Activated CD8-positive, alpha-beta memory T cell treated with anti-CD3 and anti-CD28 coated beads, Interleukin-2, amount 50 U/mL, for 48 hours (primary cell): ENCODE data around the gene CARS1.

Source experiments
- DNase-seq: peaks from one replicate; pipeline ENCODE4 v3.0.0-alpha.2; 2020

Gene CARS1

DNA sequence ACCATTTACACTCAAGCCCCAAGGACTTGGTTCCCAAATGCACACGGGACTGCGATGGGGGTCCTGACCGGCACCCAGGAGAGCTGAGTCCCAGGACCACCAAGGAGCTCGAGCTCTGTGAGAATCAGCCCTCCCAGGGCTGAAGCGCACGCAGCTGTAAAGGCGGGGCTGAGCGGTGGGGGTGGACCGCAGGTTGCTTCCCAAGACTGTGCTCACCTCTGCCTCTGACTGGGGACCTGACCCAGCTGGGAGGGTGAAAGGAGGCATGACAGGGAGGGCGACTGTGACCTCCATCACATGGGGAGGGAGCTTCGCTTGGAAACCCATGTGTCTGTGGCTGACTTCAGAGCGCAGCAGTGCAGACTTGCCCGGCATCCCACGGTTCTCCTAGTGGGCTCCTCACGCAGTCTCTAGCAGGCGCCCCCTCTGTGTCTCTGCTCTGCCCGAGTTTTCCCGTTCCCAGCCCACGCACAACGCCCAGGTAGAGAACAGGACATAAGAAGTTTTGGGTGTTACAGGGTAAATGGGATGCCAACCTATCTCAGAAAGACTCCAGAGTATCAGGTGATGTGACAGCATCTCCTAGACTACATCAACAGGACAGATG is 49.7 kb downstream of the CARS1 start:
- DNase-seq = no peak

DNA sequence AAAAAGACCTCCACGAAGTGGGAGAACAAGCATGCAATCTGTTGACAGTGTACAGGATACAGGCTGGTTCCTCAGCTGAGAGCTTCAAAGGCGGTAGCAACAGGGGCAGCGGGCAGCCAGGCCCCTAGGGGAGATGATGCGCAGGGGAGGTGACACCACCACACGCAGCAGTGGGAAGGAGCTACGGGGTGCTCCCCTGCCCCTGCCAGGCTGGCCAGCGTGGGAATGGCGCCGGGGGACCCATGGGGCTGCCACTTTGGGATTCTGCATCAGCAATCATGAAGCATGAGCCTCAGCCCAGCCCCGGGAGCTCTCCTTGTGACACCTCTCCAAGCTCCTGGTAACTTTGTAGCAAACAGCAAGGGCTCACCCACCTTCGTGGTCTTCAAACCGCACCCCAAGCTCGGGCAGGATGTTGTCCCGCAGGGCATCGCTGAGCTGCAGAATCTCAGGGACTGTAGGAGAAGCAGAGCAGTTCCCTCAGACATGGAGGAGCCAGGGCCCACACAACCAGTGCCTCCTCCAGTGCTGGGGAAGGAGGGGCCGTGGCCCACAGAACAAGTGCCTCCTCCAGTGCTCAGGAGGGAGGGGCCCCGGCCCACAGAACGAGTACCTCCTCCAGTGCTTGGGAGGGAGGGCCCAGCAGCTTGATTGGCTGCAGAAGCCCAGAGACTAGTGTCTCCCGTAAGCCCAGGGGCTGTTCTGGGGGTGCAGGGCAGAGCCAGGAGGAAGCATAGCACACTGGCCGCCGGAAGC is 50.5 kb downstream of the CARS1 start:
- peak; percentile 69 for DNase-seq

GRCh38 chr11:3004481-3004880 is 52.7 kb downstream of the CARS1 start:
- no peak for DNase-seq

DNA sequence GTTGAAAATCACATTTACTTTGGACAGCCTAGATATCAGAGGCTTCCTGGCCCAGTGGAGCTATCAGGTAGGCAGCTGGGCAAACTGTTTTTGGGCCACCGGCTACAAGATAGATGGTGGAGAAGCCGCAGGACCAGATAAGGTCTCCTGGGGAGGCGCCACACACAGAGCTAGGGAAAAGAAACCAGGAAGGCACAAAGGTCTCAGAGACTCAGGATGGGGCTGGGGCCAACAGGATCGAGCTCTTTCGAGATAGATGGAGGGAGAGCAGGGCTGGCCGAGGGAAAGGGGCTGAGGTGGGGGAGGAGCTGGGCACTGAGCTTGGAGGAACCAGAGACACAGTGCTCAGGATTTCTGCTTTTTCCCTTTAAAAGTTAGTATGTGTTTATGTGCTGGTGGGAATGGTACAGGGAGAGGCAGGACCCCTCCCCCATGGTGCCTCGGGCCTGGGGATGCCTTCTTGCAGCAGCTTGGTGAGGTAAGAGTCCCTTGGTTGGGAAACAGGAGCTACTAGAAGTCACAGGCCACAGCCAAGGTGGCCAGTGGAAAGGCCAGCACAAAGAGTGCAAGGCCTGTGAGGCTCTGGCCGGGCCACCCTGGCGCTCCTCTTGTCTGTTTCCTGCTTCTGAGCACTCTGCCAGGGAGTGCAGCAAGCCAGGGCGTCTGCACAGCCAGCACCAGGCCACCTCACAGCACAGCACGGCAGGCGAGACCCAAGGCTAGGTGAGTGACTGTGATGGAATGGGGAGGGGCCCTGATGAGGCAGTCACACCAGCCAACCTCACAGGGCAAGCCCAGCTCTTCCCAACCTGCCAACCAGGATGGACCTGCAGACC is 53.6 kb downstream of the CARS1 start:
- DNase-seq = no peak

DNA sequence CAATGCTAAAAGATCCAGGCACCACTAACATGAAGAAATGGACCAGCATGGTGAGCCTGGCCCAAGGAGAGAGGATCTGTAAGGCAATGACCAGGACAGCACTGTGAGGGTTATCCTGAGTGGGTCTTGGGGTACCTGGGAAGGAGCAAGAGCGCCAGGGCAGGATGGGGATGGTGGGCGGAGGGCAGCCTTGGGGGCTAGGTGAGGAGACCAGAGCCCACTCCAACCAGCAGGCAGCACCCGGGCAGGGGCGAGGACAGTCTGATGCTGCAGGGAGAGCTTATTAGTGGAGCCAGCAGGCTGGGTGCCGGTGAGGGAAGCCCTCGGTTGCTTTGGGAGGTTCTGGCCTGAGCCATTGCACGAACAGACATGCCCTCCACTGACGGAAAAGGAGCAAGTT is 54.4 kb downstream of the CARS1 start:
- no peak for DNase-seq

DNA sequence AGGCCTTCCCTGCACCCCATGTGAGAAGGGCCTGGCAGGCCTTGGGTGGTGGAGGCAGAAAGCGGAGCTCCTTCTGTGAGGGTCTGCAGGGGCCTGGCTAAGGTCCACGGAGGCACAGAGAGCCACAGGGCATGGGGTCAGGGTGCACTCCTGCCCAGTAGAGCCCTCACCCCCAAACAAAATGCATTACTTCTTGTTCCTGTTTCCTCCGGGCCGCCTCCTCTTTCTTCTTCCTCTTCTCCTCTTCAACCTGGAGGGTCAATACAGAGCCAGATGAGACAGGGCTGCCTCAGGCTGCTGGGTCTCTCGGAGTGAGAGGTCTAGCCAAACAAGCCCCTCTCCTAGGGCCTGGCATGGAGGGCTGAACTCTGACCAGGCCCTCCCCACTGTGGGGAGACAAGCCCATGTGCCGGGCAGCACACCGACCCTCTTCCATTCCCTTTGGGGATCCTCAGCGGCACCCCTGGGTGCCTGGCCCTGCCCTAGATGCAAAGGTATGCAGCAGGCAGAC is 54.8 kb downstream of the CARS1 start:
- DNase-seq = no peak

- no peak for DNase-seq
Observed at GRCh38 chr11:3001496-3001895, 55.7 kb downstream of the CARS1 start.

GRCh38 chr11:3000032-3000961 is 56.9 kb downstream of the CARS1 start:
- DNase-seq = no peak

DNA sequence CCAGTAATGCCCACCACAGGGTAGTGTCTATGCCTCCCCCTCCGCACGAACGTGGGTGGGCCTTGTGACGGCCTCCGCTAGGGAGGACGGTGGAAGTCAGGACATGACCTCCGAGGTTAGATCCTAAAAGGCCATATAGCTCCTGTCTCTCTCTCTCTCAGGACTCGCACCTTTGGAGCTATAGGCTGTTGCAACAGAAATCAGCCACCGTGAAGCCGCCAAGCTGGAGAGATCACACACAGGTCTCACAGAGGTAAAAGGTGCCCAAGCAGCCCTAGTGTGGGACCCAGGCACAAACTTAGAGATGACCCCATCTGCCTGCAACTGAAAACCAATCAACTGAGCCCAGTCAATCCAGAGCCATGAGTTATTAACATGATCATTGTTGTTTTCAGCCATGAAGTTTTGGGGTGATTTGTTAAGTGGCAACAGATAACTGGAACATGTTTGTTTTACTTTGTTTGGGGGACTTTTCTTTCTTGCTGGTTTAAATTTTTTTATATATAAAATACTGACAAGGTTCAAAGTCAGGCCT is 57.7 kb downstream of the CARS1 start:
- DNase-seq = no peak

DNA sequence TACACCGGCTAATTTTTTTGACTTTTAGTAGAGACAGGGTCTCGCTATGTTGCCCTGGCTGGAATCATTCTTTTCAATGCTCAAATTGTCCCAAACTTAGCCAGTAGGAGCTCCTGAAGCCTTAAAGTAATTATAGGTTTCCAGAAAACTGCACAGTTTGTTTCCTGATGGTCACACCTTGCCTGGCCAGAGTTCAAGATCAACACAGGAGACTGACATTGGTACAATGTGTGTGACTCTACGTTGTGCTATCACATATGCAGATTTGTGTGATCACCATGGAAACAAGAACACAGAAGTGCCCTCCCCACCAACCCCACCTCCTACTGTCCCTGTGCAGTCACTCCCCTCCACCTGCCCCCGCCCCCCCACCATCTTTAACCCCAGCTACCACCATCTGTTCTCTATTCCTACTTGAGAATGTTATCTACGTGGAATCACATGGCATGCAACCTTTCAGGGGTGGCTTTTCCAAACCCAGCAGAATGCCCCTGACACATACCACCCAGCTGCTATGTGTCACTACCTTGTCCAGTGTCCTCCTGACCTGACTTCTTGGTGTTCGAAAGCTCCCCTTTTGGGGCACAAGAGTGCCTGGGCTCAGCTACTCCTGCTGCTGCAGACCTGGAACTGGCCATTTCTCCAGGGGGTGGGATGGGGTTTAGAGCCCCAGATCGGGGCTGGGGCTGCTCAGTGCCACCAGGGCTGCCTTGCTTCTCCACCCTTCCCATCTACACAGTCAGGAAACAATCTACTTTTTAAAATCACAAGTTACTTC is 59.0 kb downstream of the CARS1 start:
- DNase-seq = no peak

DNA sequence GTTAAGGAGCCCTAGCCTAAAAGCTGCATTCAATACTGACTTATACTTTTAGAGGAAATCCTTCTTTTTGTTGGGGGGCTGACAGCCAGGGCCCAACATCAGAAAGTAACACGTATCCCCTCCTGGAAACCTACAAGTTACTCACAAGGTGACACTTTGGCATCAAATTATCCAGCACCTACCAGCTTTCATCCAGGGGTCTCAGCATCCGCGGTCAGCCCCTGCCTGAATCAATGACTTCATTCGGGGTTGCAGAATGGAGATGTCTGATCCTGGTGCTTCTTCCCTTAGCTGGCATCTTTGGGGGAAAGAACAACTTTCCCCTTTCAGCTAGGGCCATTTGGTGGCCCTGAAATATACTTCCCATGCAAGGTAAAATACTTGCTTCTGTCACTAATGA is 59.8 kb downstream of the CARS1 start:
- no peak for DNase-seq

GRCh38 chr11:2996976-2997375 is 60.2 kb downstream of the CARS1 start:
- DNase-seq = no peak

DNA sequence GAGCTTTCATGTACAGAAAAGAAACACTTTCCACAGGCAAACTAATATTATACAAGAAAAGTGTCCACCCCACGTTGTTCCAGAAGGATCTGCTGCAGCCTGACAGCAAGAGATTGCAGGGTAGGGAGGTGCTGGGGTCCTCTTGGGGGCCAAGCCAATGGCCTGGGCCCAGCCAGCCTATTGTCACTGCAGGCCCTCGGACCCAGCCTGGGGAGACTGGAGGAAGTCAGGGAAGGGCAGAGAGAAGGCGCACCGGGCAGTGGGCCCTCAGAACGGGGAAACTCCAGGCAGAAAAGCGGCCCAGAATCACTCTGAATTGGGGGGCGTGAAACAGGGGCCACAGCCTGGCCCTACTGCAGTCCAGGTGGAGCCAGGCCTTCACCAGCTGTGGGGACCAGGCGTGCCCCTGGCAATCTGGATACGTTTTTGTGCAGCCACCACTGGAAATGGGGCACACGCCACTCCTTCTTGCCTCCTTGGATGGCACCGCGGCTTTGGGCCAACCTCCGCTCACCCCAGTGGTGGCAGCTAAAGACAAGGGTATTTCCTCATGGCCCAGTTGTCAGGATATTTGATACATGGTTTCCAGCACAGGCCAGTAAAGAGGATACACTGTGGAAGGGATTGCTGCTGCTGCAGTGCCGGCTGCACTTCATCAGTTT is 61.2 kb downstream of the CARS1 start:
- no peak for DNase-seq

DNA sequence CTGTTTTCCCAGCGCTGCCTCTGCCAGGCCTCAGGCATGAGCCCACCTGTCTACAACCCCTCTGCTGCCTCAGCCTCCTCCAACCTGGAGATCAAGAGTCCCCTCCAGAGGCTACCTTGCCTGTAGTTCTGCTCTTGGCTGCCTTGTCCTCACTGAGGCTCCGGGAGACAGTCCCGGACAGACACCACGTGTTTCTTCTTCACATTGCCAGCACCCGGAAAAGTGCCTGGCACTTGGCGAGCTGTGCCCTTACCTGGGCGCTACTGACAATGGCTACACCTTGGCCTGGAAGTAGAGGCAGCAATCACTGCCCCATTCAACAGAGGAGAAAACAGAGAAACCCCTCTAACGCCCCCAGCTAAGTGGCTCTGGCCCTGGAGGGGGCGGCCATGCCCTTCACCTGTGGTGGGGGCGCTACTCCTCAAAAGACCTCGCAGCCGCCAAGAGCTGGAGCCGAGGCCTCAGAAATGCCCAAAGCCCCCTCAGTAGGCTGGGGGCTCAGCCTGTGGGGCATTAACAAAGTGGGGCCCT is 62.1 kb downstream of the CARS1 start:
- peak; percentile 43 for DNase-seq

GRCh38 chr11:2994336-2994730 is 62.9 kb downstream of the CARS1 start:
- peak; percentile 47 for DNase-seq

DNA sequence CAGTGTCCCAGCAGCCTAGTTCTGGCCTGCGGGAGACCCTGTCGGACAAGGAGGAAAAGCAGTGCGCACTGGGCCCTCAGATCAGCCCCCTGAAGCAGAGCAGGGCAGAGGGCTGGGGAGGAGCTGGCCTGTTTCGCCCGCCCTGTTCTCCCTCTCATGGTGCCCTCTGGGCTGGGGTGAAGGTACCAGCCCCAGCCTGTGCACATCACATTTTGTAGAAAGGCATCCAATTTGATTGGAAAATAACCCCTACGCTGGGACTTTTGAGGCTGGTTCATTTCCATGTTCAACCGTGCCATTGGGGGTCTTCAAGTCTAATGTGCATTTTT is 64.3 kb downstream of the CARS1 start:
- no peak for DNase-seq

DNA sequence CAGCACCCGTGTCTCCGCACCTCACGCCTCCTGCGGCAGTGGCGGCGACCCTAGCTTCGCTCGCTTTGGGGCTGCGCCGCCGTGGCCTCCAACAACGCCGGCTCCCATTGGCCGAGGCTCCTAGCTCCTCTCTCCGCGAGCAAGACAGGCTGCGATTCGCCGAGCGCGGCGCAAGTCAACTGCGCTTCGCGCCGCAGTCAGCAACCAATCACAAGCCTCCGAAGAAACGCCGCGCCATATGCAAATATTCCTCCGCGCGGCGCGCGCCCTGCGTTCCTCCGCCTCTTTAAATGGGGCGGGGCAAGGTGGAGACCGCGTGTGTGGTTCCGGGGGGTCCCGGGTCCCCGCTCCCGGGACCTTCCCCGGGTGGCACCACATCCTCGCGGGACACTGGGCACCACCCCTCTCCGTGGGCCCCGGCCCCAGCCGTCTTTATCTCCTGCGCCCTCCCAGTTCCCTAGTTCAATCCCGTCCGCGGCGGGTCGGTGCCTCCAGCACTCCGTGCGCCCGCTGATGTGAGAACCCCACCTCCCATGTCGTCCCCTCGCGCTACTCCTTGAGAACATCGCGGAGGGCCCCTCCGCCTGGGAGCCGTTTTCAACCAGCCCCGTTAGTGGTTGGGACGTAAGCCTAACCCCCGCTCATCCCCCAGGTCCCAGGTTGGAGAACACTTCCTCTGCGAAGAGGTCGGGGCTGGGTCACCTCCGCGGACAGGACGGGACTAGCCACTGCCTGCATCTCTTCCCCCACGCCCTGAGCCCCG is 64.8 kb downstream of the CARS1 start, which contains the start of gene NAP1L4:
Gene NAP1L4 (minus strand): TSS at position 96 of the 763 bp plus-strand sequence. CDS start 13,109 bp downstream, outside the sequence.
- DNase-seq = peak; percentile 96

DNA sequence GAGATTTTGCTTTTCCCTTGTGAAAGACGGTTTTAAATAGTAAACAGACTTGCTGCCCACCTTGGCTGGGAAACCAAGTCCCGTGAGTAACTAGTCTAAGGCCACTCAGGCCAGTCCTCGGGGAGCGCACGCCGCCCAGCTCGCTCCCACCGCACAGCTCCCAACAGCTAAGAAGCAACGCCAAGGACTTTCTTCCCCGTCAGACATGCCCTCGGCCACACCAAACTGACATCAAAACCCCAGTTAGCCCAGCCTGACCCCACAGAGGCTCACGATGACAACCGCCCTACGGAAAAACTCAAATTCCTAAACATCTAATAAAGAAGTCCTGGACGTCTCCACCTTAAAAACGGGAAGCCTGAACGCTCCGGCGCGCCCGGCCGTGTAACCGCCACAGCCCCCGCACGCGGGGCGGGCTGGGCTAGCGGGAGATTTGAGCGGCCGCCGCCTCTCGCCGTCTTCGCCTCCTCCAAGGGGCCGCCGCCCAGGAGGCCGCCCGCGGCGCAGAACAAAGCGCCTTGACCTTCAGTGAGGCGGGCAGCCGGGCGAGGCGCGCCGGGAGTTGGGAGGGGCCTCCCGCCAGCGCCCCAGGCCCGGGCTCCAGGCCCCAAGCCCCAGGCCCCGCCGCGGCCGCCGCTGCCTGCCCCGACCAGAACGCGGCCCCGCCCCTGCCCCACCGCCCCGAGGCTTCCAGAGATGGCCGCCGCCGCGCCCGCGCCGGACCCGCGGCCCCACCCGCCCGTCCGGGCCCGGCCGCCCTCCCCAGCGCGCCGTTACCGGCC is 65.6 kb downstream of the CARS1 start:
- peak; percentile 79 for DNase-seq
